ENCODE data around the gene RCAN2.

RCAN2 gene

GRCh38 chr6:46288835-46289234 is 202.4 kb downstream of the RCAN2 start:
- DNase-seq, result no peak

- no peak for DNase-seq
Observed at GRCh38 chr6:46287681-46288080, 203.6 kb downstream of the RCAN2 start.

GRCh38 chr6:46287043-46287442 is 204.2 kb downstream of the RCAN2 start:
- no peak for DNase-seq

GRCh38 chr6:46284475-46284874 is 206.8 kb downstream of the RCAN2 start:
- DNase-seq, result no peak

GRCh38 chr6:46281110-46281509 is 210.1 kb downstream of the RCAN2 start:
- DNase-seq, result no peak

GRCh38 chr6:46279874-46280273 is 211.4 kb downstream of the RCAN2 start:
- DNase-seq, result no peak

GRCh38 chr6:46276576-46277142 is 214.6 kb downstream of the RCAN2 start:
- DNase-seq, result no peak

GRCh38 chr6:46274502-46274901 is 216.7 kb downstream of the RCAN2 start:
- DNase-seq, result no peak

GRCh38 chr6:46273911-46274310 is 217.3 kb downstream of the RCAN2 start:
- DNase-seq, result no peak

- DNase-seq, result no peak
Observed at GRCh38 chr6:46271728-46272127, 219.5 kb downstream of the RCAN2 start.

GRCh38 chr6:46271107-46271506 is 220.1 kb downstream of the RCAN2 start:
- no peak for DNase-seq

GRCh38 chr6:46270336-46270735 is 220.9 kb downstream of the RCAN2 start:
- no peak for DNase-seq

GRCh38 chr6:46269447-46270229 is 221.6 kb downstream of the RCAN2 start:
- no peak for DNase-seq

GRCh38 chr6:46267515-46267914 is 223.7 kb downstream of the RCAN2 start:
- DNase-seq, result no peak

GRCh38 chr6:46265373-46265772 is 225.9 kb downstream of the RCAN2 start:
- DNase-seq, result no peak

- no peak for DNase-seq
Observed at GRCh38 chr6:46263707-46264086, 227.6 kb downstream of the RCAN2 start.

- no peak for DNase-seq
Observed at GRCh38 chr6:46262928-46263706, 228.1 kb downstream of the RCAN2 start.

GRCh38 chr6:46258249-46258648 is 233.0 kb downstream of the RCAN2 start:
- DNase-seq, result no peak

- no peak for DNase-seq
Observed at GRCh38 chr6:46255528-46255927, 235.7 kb downstream of the RCAN2 start.

- no peak for DNase-seq
Observed at GRCh38 chr6:46254946-46255345, 236.3 kb downstream of the RCAN2 start.

- DNase-seq, result no peak
Observed at GRCh38 chr6:46254331-46254730, 236.9 kb downstream of the RCAN2 start.

- no peak for DNase-seq
Observed at GRCh38 chr6:46251583-46252339, 239.5 kb downstream of the RCAN2 start.

GRCh38 chr6:46248143-46248542 is 243.1 kb downstream of the RCAN2 start:
- DNase-seq, result no peak
